Superior temporal gyrus (tissue), 1 donor: ENCODE results near the gene ZC3HAV1L.
"Not testable (repeated sequence)": the region's sequence is repeated elsewhere in the genome, so short reads cannot be mapped to it uniquely, and the experiment has no call there.

Experiments used
- DNase-seq: peaks from one replicate; pipeline ENCODE4 v3.0.0-alpha.2; 2016; ENCODE audit errors: extremely low spot score

ZC3HAV1L gene, protein sequence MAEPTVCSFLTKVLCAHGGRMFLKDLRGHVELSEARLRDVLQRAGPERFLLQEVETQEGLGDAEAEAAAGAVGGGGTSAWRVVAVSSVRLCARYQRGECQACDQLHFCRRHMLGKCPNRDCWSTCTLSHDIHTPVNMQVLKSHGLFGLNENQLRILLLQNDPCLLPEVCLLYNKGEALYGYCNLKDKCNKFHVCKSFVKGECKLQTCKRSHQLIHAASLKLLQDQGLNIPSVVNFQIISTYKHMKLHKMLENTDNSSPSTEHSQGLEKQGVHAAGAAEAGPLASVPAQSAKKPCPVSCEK

DNA sequence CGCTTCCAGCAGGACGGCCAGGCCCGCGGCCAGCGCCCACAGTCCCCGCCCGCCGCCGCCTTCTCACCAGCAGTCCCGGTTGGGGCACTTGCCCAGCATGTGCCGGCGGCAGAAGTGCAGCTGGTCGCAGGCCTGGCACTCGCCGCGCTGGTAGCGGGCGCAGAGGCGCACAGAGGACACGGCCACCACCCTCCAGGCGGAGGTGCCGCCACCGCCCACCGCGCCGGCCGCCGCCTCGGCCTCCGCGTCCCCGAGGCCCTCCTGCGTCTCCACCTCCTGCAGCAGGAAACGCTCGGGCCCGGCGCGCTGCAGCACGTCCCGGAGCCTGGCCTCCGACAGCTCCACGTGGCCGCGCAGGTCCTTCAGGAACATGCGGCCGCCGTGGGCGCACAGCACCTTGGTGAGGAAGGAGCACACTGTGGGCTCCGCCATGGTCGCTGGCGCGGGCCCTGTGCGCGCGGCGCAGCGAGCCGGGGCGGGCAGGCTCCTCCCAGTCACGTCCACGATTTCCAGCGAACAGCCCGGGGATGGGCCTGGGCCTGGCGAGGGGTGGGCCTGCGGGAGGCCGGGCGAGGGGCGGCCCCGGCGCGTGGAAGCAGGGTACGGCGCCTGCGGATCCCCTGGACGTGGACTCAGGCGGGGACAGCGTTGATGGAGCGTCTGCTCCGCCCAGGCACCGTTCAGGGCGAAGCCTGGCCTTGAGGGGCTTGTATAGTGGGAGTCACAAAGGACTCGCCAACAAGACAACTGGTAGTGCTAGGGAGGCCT, at the start of gene ZC3HAV1L:
Gene ZC3HAV1L, minus strand, starts transcription at position 457 of the 768 bp plus-strand sequence. Its CDS starts 25 bp downstream, at position 432.
- no peak for DNase-seq

DNA sequence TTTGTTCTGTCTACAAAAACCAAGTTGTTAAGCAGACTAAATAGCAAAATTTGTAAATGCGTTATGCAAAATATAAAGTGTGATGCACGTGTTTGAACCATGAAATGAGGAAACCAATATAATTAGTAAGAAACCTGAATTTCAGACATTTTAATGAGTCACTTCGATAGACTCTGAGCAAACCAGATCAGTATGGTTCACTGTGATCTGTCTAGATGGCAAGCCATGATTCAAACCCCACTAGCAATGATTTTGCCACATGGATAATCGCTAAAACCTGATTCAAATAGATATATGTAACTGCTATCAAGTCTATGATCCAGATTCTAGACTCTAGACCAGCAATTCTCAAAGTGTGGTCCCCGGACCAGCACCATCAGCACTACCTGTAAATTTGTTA, 48.9 kb upstream of the ZC3HAV1L start:
- DNase-seq: no peak

DNA sequence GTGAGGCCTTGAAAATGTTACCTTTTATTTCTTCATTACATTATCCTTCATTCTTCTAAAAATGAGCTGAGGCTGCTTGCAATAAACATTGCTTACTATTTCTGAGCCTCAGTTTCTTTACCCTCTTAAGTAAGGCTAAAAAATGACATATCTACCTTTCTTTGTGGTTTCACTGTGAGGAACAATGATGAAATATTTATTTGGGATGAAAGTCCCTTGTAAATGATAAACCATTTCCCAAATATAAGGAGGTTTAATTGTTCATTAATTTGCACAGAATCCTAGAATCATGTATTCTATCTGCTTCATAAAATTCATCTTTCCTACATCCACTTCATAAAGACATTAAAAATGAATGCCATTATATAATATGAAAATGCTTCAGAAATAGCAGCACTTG, 45.7 kb upstream of the ZC3HAV1L start:
- DNase-seq: no peak

DNA sequence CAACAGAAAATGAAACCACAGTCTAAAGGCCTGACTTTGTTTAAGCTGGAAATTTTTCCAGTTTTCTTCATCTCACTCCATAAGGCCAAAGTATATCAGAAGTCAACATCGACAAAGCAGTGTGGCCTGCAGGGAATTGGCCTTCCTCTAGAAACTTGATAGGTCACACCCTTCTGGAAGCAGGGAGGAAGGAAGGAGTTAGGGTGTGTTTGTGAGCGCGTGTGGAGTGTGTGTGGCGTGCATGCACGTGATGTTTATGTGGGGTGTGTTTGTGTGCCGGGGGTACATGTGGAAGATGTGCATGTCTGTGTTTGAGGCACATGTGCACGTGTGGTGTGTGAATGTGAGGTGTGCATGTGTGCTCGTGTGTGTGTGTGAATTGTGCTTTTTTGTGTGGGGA, 45.1 kb upstream of the ZC3HAV1L start:
- no peak for DNase-seq

DNA sequence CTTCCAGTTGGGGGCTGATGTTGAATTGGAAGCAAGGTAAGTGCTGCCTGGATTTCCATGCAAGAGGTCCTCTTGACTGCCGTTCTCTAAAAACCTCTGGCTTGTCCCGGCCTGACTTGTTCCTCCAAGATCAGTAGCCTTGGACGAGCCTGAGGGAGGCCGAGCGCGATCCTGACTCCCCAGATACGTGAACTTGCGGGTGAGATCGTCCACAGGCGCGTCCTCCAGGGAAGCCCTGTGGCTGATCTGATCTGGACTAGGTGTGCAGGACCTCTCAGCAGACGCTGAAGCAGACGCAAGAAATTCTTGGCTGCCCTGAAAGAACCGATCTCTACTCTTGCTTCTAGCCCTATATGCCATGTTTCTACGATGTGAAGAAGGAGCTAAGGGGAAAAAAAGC, 44.0 kb upstream of the ZC3HAV1L start:
- DNase-seq: no peak

DNA sequence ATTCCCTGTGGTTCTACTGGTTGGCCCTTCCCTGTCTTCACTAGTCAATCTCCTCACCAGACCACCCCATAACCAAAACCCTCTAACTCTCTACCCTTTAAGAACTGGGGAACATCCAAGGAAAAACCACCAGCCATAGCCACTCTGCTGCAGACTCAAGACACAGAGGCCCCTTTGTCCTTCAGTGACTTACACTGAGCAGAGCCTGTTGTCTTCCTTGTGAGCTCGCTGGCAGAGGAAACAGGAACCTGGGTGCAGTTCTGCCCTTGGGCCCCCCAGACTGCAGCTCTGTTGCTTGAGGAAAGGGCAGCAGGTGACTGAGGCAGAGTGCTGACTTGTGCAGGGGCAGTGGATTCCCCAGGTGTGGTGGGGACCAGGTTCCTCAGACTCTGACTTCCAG, 43.1 kb upstream of the ZC3HAV1L start:
- DNase-seq: no peak

DNA sequence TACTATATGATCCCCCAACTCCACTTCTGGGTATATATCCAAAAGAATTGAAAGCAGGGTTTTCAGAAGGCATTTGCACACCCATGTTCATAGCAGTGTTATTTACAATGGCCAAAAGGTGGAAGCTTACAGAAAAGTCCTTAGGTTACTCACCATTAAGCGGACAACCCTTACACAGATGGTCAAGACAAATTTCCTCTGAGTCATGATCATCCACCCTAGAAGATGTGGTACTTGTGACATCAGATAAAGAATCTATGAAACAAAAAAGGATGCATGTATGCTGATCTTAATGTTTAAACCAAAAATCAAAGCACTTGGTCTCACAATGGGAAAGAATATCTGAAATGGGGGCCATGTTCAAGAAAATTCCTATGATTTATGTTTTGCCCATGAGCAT, 42.6 kb upstream of the ZC3HAV1L start:
- DNase-seq: no peak

DNA sequence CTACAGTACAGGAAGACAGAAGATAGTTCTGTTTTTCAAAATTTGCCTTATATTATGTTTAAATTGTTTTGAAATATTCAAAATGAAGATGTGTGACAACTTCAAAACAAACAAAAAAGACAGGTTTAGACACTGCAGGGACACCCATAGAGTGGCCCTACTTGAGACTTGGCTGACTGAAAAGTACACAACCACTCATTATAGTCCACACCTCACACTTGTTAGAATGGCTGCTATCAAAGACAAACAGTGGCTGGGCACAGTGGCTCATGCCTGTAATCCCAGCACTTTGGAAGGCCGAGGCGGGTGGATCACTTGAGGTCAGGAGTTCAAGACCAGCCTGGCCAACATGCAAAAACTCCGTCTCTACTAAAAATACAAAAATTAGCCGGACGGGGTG, 41.9 kb upstream of the ZC3HAV1L start:
- DNase-seq: not testable (repeated sequence)

DNA sequence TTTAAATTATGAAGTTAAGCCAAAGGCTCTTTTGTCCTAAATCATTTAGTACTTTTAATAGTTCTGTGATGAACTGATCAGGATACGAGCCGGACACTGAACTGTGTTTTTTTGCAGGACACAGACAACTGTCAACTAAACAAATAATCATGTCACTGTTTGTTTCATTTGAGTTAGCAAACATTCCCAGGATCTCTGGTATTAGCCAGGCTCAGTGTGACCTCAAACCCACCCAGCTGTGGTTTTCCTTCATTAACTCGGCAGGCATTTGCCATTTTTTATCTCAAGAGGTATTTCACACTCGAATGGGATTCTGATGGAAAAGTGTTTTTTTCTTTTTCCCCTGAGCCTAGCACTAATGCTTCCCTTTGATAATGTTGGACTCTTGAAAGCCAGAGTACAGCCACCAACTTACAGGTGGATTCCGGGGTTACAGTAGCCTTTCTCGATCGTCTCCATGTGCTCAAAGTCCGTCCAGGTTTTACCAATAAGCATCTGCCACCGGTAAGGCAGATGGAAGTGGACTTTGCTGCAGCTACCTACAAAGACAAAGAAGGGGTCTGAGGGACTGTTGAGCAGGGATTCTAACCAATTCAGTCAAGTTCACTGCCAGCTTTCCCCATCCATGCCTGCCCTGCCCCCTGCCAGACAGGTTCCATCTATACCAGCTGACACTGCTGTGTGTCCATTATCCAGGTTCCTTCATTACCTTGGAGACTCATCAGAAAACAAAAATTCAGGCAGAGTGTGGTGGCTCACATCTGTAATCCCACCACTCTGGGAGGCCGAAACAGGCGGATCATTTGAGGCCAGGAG, 40.2 kb upstream of the ZC3HAV1L start:
- no peak for DNase-seq

DNA sequence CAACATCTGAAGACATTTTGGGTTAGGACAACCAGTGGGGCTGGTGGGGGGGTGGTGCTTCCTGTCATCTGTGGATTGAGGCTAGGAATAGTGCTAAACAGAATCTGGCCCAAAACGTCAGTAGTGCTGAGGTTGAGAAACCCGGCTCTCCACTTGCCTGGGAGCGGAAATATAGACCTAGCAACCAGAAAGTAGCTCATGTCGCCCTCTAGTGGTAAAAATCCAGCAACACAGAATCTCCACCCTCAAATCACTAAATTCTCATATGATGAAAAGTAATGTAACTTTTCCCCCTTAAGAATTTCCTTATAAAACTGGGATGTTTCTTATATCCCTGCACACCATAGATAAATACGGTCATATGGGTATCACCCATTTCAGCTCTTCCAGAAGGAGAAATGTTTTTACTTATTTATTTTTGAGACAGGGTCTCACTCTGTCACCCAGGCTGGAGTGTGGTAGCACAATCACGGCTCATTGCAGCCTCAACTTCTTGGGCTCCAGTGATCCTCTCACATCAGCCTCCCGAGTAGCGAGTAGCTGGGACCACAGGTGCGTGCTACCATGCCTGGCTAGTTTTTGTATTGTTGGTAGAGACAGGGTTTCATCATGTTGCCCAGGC, 39.3 kb upstream of the ZC3HAV1L start:
- peak; percentile 93 for DNase-seq

DNA sequence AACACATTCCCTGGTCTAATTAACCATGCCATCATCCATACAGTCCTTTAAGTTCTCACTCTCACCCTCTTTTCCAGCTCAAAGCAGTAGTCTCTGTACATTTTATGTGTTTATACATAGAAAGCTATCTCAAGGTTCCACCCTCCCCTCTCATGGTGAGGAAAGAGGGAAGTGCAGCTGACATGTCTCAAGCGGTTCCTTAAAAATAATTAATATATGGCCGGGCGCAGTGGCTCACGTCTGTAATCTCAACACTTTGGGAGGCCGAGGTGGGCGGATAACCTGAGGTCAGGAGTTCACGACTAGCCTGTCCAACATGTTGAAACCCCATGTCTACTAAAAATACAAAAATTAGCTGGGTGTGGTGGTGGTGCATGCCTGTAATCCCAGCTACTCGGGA, 37.0 kb upstream of the ZC3HAV1L start:
- DNase-seq: no peak

DNA sequence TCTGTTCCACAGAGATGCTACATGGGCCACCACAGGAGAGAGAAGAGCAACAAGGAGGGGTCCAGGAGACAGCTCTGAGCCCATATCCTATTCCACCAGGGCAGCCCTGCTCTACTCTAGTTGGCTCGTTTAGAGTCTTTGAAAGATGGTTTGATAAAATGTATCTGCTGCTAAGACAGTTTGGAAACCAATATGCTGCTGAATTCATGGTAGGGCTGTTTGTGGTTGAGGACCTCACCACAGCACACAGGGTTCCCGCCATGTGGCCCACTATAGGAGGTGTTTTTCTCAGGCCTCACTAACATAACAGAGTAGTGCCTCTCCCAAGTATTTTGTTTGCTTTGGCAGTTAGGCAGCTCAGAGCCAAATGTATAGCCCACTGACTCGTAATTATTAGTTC, 35.8 kb upstream of the ZC3HAV1L start:
- DNase-seq: no peak

DNA sequence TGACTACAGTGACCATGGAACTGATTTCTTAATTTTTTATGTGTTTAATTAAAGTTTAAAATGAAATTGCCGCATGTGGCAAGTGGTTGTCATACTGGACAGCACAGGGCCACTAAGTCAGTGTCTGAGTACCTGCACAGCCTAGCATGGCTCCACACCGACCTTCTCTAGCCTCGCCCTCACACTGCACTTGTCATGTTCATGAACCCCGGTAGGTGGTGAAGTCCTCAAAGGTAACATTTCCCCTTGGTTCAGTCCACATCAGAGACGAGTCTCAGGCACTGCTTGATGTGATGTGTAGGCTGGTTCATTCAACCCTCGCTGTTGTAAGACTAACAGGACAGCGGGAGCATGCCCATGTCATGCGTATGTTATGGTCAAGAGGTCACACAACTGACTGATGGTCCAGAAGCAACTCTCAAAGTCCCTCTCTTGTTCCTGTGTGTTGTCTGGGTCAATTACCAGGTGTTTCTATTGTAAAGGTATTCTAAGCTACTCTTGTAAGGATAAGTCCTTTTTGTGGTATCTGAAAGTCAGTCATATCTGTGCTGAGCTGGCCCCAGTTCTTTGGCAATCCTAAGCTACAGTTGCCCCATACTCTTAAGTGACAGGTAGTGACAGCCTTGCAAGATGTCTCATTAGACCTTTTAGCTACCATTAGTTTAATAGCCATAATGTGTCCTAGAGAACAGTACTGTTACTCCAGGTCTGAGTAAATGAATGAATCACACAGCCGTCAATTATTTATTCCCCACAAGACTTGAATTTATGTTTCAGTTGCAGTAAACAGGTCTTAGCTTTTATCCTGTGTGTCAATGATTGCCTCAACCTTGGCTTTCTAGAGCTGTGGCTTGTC, 32.9 kb upstream of the ZC3HAV1L start:
- DNase-seq: no peak

DNA sequence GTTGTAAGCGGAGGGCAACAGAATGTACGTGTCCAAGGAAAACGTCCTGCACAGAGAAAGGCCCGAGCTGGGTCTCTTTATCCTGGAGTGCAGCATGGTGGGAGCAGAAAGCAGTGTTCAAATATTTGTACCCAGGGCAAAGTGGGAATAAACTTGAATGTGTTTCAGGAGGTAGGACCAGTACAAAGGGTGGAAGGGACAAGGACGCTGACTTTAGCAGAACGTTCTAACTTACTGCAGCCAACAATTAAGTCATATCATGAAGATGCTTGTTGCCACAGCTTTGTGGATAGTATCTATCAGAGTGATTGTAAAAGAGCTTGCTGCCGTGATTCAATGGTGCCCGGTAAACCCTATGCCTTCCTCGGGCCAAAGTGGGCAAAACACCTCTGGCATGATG, 30.5 kb upstream of the ZC3HAV1L start:
- no peak for DNase-seq

DNA sequence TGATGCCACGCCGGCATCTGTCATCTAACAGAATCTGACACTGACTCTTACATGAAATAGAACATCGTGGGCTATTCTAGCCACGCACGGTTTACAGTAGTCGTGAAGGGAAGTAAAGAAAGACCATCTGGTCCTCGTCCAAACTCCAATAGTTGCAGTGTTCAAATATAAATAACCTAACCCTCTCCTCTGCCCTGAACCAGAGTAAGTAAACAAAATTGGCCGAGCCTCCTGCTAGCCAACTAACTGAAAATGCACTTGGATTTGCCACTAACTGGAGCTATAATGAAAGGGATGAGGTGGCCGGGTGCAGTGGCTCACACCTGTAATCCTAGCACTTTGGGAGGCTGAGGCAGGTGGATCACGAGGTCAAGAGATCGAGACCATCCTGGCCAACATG, 29.5 kb upstream of the ZC3HAV1L start:
- no peak for DNase-seq

DNA sequence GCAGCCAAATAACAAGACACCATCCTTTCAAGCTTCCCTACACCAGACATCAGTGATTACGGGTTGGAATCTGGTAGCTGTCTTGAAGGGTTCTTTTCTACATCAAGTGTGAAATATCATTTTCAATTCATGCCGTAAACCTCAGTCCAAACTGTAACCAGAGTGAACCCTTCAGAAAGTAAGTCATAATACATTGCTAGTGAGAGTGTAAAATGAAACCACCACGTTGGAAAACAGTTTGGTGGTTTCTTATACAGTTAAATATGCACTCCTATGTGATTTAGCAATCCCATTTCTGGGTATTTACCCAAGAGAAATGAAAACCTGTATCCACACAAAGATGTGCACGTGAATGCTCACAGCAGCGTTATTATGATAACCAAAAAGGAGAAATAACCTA, 25.6 kb upstream of the ZC3HAV1L start:
- no peak for DNase-seq

DNA sequence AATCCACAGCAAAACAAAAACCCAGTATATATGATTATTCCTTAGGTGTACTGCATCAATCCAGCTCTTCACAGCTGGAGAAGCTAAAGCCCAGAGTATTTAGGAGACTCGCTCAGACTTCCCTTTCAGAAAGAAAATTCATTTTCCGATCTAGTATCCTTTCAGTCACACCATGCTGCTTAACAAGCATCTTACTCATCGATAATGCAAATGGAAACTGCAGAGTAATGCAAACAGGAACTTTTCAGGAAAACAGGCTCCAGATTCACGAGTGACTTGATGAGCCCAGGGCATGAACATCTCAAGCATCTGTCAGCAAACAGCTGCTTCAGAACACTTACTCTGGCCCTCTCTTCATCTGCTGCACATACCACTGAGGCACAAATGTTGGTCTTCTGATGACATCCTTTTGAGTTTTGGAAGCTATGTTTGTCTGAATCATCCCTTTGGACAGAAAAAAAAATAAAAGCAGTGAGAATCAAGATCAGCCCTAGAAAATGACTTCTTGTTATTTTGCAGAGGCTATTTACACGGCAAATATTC, 24.9 kb upstream of the ZC3HAV1L start:
- no peak for DNase-seq

DNA sequence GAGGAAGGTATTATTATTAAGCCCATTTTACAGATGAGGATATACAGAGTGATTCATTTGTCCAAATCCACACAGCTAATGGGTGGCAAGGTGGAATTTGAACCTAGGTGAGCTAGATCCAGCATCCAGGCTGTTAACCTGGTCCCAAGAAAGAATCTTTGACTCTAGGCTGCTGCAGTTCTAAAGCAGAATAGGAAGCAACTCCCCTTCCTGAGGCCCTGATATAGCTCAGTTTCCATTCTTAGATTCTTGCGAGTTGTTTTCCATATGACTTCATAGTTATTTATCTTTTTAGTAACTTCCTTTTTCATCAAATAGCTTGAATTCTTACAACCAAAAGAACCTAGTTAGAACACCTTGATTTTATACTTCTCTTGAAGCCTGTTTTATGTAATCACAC, 24.1 kb upstream of the ZC3HAV1L start:
- no peak for DNase-seq

DNA sequence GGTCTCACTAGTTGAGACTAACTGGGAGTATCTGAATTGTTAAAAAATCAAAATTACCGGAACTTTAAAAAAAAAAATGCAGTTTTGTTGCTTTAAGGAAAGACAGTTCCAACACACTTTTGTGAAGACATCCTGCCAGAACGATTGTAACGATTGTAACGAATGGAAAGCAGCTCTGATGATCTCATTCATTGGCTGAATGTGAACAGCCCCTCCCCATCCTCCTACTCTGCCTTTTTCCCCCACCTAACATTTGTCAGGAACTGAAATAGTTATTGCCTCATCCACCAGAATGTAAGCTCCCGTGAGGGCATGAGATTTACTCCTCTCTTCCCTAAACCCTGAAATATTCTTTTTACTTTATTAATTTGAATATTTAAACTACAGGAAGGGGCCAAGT, 23.1 kb upstream of the ZC3HAV1L start:
- no peak for DNase-seq

DNA sequence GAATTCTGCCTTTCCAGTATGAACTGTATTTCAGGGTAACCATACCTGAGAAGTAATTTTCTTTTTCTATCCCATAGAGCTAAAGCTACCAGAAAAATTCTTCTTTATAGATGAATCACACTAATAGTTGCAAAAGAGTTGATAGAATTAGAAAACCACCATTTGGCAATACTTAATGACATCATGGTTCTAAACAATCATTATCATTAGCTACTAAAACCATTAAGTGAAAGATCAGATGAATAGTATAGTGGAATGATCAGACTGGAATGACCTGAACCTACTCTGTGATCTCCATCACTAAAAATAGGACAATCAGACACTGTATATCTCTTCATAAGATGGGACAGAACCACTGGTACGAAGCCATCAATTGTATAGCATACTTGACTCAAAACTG, 19.8 kb upstream of the ZC3HAV1L start:
- DNase-seq: no peak

DNA sequence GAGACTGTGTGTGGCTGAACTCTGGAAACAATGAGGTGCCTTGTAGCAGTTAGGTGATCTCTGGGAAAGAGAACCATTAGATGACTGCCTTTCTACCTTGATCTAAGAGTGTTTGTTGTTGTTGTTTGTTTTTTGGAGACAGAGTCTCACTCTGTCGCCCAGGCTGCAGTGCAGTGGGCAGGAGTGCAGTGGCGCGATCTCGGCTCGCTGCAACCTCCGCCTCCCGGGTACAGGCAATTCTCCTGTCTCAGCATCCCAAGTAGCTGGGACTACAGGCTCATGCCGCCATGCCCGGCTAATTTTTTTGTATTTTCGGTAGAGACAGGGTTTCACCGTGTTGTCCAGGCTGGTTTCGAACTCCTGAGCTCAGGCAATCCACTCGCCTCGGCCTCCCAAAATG, 18.8 kb upstream of the ZC3HAV1L start:
- not testable (repeated sequence) for DNase-seq
